OCI-LY7 (cell line): ENCODE results near the gene CENPC. TPM values are rescaled to one million over a fixed set of nuclear protein-coding genes. Genes with fewer than 3 reads are reported as not detected.

Experiments
- BruUV-seq: library from RNA; stranded (reverse); fragments of 400-500 nt; replicated peaks from 2 replicates; lab custom pipeline; 2021; lab: Mats Ljungman, UMichigan
- CTCF ChIA-PET: fragments of 300-600 bp; sonication (Branson Sonifier 250); formaldehyde crosslinking; loops from one replicate; lab custom pipeline; 2022; ENCODE audit warnings: antibody characterized with exemption; ENCODE audit not compliant: unreplicated experiment; lab: Charles Lee
- POLR2A ChIA-PET: fragments of 300-600 bp; sonication (Branson Sonifier 250); formaldehyde crosslinking; loops from one replicate; lab custom pipeline; 2022; ENCODE audit warnings: antibody characterized with exemption; lab: Charles Lee
- DNase-seq: peaks from one replicate; pipeline ENCODE4 v3.0.0-alpha.2; 2015; ENCODE audit warnings: low spot score
- H2AFZ ChIP-seq: fragments of 200-600 bp; sonication (generic), shearing (Covaris generic); 2 replicates; pipeline ENCODE4 v1.6.1; 2014; ENCODE audit warnings: mild to moderate bottlenecking, antibody characterized with exemption, low read length, moderate library complexity
- H3K27ac ChIP-seq: fragments of 200-600 bp; sonication (generic); 2 replicates; pipeline ENCODE4 v1.5.1; 2014; ENCODE audit warnings: mixed run types, low read depth, mild to moderate bottlenecking, moderate library complexity, low read length, inconsistent platforms; ENCODE audit not compliant: poor library complexity, severe bottlenecking
- H3K36me3 ChIP-seq: fragments of 200-600 bp; sonication (generic); 2 replicates; pipeline ENCODE4 v1.6.1; 2014; ENCODE audit warnings: mild to moderate bottlenecking, antibody characterized with exemption, low read length, moderate library complexity, mixed read lengths; ENCODE audit not compliant: insufficient read depth
- H3K4me1 ChIP-seq: fragments of 200-600 bp; sonication (generic); 2 replicates; pipeline ENCODE4 v1.5.1; 2014; ENCODE audit warnings: mild to moderate bottlenecking, low read length; ENCODE audit not compliant: insufficient read depth, poor library complexity, severe bottlenecking
- H3K4me2 ChIP-seq: fragments of 200-600 bp; sonication (generic); 2 replicates; pipeline ENCODE4 v1.6.1; 2014; ENCODE audit warnings: mild to moderate bottlenecking, low read length
- H3K4me3 ChIP-seq: fragments of 200-600 bp; sonication (generic); 2 replicates; pipeline ENCODE4 v1.5.1; 2014; ENCODE audit warnings: mild to moderate bottlenecking, low read depth, low read length; ENCODE audit not compliant: poor library complexity, severe bottlenecking
- H3K79me2 ChIP-seq: fragments of 200-600 bp; sonication (generic); 2 replicates; pipeline ENCODE4 v1.6.1; 2016; ENCODE audit warnings: low read depth, mild to moderate bottlenecking, low read length, moderate library complexity, mixed read lengths; ENCODE audit not compliant: insufficient read depth
- H3K9me2 ChIP-seq: fragments of 200-600 bp; sonication (generic); 2 replicates; pipeline ENCODE4 v1.6.1; 2016; ENCODE audit warnings: mild to moderate bottlenecking, low read length, mixed read lengths; ENCODE audit not compliant: insufficient read depth
- H3K9me3 ChIP-seq: fragments of 200-600 bp; sonication (generic); 2 replicates; pipeline ENCODE4 v1.6.1; 2014; ENCODE audit warnings: mild to moderate bottlenecking, mixed run types, low read length, mixed read lengths
- H4K20me1 ChIP-seq: fragments of 200-600 bp; sonication (generic); 2 replicates; pipeline ENCODE4 v1.6.1; 2014; ENCODE audit warnings: mild to moderate bottlenecking, antibody characterized with exemption, low read length, moderate library complexity, mixed read lengths; ENCODE audit not compliant: insufficient read depth
- CTCF ChIP-seq: fragments of 200-600 bp; sonication (generic); conservative IDR thresholded peaks from 2 replicates; pipeline ENCODE4 v1.5.1; 2014; ENCODE audit warnings: mild to moderate bottlenecking, antibody characterized with exemption, low read length, moderate library complexity, mixed read lengths
- EZH2phosphoT487 ChIP-seq: fragments of 200-600 bp; sonication (generic); IDR thresholded peaks from 2 replicates; pipeline ENCODE4 v1.6.1; 2018; ENCODE audit warnings: low read depth, borderline replicate concordance, mild to moderate bottlenecking, mixed run types, antibody characterized with exemption, low read length, moderate library complexity, mixed read lengths
- intact Hi-C: fragments of 100-400 bp; cut with micrococcal nuclease; formaldehyde crosslinking; loops from one replicate; pipeline ENCODE4 v1.10.0; 2022; ENCODE audit not compliant: unreplicated experiment
- total RNA-seq, 2 experiments: library from RNA; depleted of rRNA in 1 of 2; stranded (reverse); fragments of >200 nt in 1 of 2; shearing (Covaris generic) in 1 of 2; gene quantifications; 2 replicates each; pipeline ENCODE4 v1.2.3, GENCODE V29; 2014 to 2022

CENPC gene
- total RNA-seq, 2 experiments from 2014 or later: 46.2 to 55.4 TPM

GRCh38 chr4:67550451-67550850, 5.1 kb upstream of the CENPC start:
- POLR2A ChIA-PET: interaction anchor here (0.5 to 1.6 kb wide), 12 partner anchors 9 to 794 kb away, joined by 3 to 5 read pairs (median 3); no protein-coding TSS in a partner anchor

GRCh38 chr4:67549123-67549522, 3.8 kb upstream of the CENPC start:
- Histone ChIP-seq H2AFZ (peak overlapping the region; percentile 94; the same call in 1 of the 2 replicates), H3K27ac (peak overlapping the region; percentile 23), H4K20me1 (peaks cover 2% of the 10 kb centered on the region; the same call in 1 of the 2 replicates), H3K36me3 (no peaks in the 10 kb centered on the region), H3K9me2 (no peaks in the 10 kb centered on the region), H3K4me2 (no peak overlapping the region), H3K4me1 (peaks cover 68% of the 10 kb centered on the region), H3K9me3 (no peaks in the 10 kb centered on the region), H3K79me2 (peaks cover 11% of the 10 kb centered on the region), H3K4me3 (no peak overlapping the region)
- ChIA-PET CTCF (no interaction called here), POLR2A (interaction anchor here (1.0 kb wide), 1 partner anchor 626 kb away, joined by 3 read pairs; no protein-coding TSS in a partner anchor)
- no TSS peak for BruUV-seq
- no peak for TF ChIP-seq EZH2phosphoT487
- TF ChIP-seq CTCF: peak; percentile 92
- intact Hi-C loops: loop anchor here (1.0 to 10.0 kb wide), 4 partner anchors 152 to 796 kb away; partner anchors contain the start of gene UBA6
- DNase-seq: peak; percentile 73

More at GRCh38 chr4:67550451-67550850, 5.1 kb upstream of the CENPC start:
- TF ChIP-seq EZH2phosphoT487 (no peak), CTCF (no peak)
- peak overlapping the region; percentile 73 for H3K27ac ChIP-seq
- H2AFZ ChIP-seq: peak overlapping the region; percentile 94
- H3K9me2 ChIP-seq: no peaks in the 10 kb centered on the region
- H3K4me3 ChIP-seq: peak overlapping the region; percentile 42
- DNase-seq: peak; percentile 50
- no TSS peak for BruUV-seq
- no peaks in the 10 kb centered on the region for H3K9me3 ChIP-seq
- CTCF ChIA-PET: no interaction called here
- no peaks in the 10 kb centered on the region for H4K20me1 ChIP-seq
- H3K79me2 ChIP-seq: no peaks in the 10 kb centered on the region; the same call in 1 of the 2 replicates
- intact Hi-C loops: no loop called here
- peaks cover 74% of the 10 kb centered on the region for H3K4me1 ChIP-seq
- peak overlapping the region; percentile 68 for H3K4me2 ChIP-seq
- H3K36me3 ChIP-seq: no peaks in the 10 kb centered on the region

GRCh38 chr4:67546971-67547370, 1.7 kb upstream of the CENPC start:
- ChIA-PET CTCF (interaction anchor here (0.9 kb wide), 2 partner anchors 29 to 154 kb away, joined by 3 to 4 read pairs; partner anchors contain the start of gene UBA6), POLR2A (interaction anchor here (0.6 to 5.8 kb wide), 10 partner anchors 9 to 364 kb away, joined by 3 to 94 read pairs (median 6); partner anchors contain the start of gene STAP1)
- intact Hi-C loops: loop anchor here (10.0 kb wide), 1 partner anchor 798 kb away; no protein-coding TSS in a partner anchor
- DNase-seq: no peak
- Histone ChIP-seq H3K4me2 (peak overlapping the region; percentile 6), H3K79me2 (peaks cover 32% of the 10 kb centered on the region), H3K4me1 (peaks cover 71% of the 10 kb centered on the region), H3K36me3 (peaks cover 21% of the 10 kb centered on the region), H3K4me3 (no peak overlapping the region), H3K9me2 (no peaks in the 10 kb centered on the region), H4K20me1 (peaks cover 7% of the 10 kb centered on the region; the same call in 1 of the 2 replicates), H3K9me3 (no peaks in the 10 kb centered on the region), H3K27ac (peak overlapping the region; percentile 87), H2AFZ (peak overlapping the region; percentile 85)
- BruUV-seq: no TSS peak
- peak; percentile 52 for TF ChIP-seq CTCF
- no peak for TF ChIP-seq EZH2phosphoT487
